ENCODE measurements around the gene NUCB1.
"Not testable (repeated sequence)": the region's sequence is repeated elsewhere in the genome, so short reads cannot be mapped to it uniquely, and the experiment has no call there.

Gene NUCB1

GRCh38 chr19:48902291-48902690, 2.2 kb downstream of the NUCB1 start:
- DNase-seq (ENCODE audit: insufficient read length, low spot score); FAIRE-seq: not testable (repeated sequence)

- not testable (repeated sequence) for DNase-seq (ENCODE audit: insufficient read length, low spot score); FAIRE-seq
These were observed 3.7 kb downstream of the NUCB1 start for GRCh38 chr19:48903788-48904187.

GRCh38 chr19:48905664-48906063, 5.6 kb downstream of the NUCB1 start:
- FAIRE-seq (no peak), DNase-seq (ENCODE audit: insufficient read length, low spot score) (no peak)

- no peak for FAIRE-seq
- DNase-seq (ENCODE audit: insufficient read length, low spot score), result no peak
These were observed 6.2 kb downstream of the NUCB1 start for GRCh38 chr19:48906324-48906723.

- DNase-seq (ENCODE audit: insufficient read length, low spot score) (no peak), FAIRE-seq (no peak)
These were observed 7.6 kb downstream of the NUCB1 start for GRCh38 chr19:48907671-48908070.

GRCh38 chr19:48909424-48910077, 9.4 kb downstream of the NUCB1 start:
- FAIRE-seq, result peak; percentile 40
- DNase-seq (ENCODE audit: insufficient read length, low spot score), result not testable (repeated sequence)

- no peak for DNase-seq (ENCODE audit: insufficient read length, low spot score)
These were observed 10.7 kb downstream of the NUCB1 start for GRCh38 chr19:48910803-48911202.

GRCh38 chr19:48913114-48913889, 13.2 kb downstream of the NUCB1 start:
- no peak for FAIRE-seq
- no peak for DNase-seq (ENCODE audit: insufficient read length, low spot score)

More at GRCh38 chr19:48910803-48911202, 10.7 kb downstream of the NUCB1 start:
- no peak for FAIRE-seq

- no peak for FAIRE-seq
- DNase-seq (ENCODE audit: insufficient read length, low spot score), result no peak
These were observed 14.1 kb downstream of the NUCB1 start for GRCh38 chr19:48914181-48914580.

- no peak for DNase-seq (ENCODE audit: insufficient read length, low spot score)
These were observed 15.6 kb downstream of the NUCB1 start for GRCh38 chr19:48915757-48916156.

GRCh38 chr19:48918071-48918470, 18.0 kb downstream of the NUCB1 start:
- DNase-seq (ENCODE audit: insufficient read length, low spot score) (peak; percentile 31), FAIRE-seq (no peak)

More at GRCh38 chr19:48915757-48916156, 15.6 kb downstream of the NUCB1 start:
- FAIRE-seq, result no peak

- FAIRE-seq, result peak; percentile 45
- no peak for DNase-seq (ENCODE audit: insufficient read length, low spot score)
These were observed 18.7 kb downstream of the NUCB1 start for GRCh38 chr19:48918801-48919247.

GRCh38 chr19:48919271-48919670, 19.2 kb downstream of the NUCB1 start:
- DNase-seq (ENCODE audit: insufficient read length, low spot score); FAIRE-seq: not testable (repeated sequence)

- DNase-seq (ENCODE audit: insufficient read length, low spot score), result no peak
- no peak for FAIRE-seq
These were observed 20.8 kb downstream of the NUCB1 start for GRCh38 chr19:48920949-48921348.

GRCh38 chr19:48921721-48922500, 21.8 kb downstream of the NUCB1 start:
- no peak for DNase-seq (ENCODE audit: insufficient read length, low spot score)
- no peak for FAIRE-seq

GRCh38 chr19:48922548-48923490, 22.7 kb downstream of the NUCB1 start:
- DNase-seq (ENCODE audit: insufficient read length, low spot score) (no peak), FAIRE-seq (no peak)

GRCh38 chr19:48925240-48925843, 25.2 kb downstream of the NUCB1 start:
- FAIRE-seq (no peak), DNase-seq (ENCODE audit: insufficient read length, low spot score) (no peak)

GRCh38 chr19:48925890-48926289, 25.8 kb downstream of the NUCB1 start:
- FAIRE-seq; DNase-seq (ENCODE audit: insufficient read length, low spot score): not testable (repeated sequence)

- FAIRE-seq (no peak), DNase-seq (ENCODE audit: insufficient read length, low spot score) (no peak)
These were observed 26.8 kb downstream of the NUCB1 start for GRCh38 chr19:48926909-48927308.

GRCh38 chr19:48927692-48928091, 27.6 kb downstream of the NUCB1 start:
- not testable (repeated sequence) for FAIRE-seq; DNase-seq (ENCODE audit: insufficient read length, low spot score)
